SK-N-MC (cell line): ENCODE data around the gene HDLBP.

Experiments
- EZH2 ChIP-seq: fragments of 200-600 bp; sonication (generic); IDR thresholded peaks from one replicate; pipeline ENCODE4 v1.6.1; 2017; ENCODE audit warnings: antibody characterized with exemption
- POLR2AphosphoS5 ChIP-seq: IDR thresholded peaks from 2 replicates; pipeline ENCODE4 v1.6.1; 2012; ENCODE audit warnings: mild to moderate bottlenecking, low read depth, low read length, borderline replicate concordance

DNA sequence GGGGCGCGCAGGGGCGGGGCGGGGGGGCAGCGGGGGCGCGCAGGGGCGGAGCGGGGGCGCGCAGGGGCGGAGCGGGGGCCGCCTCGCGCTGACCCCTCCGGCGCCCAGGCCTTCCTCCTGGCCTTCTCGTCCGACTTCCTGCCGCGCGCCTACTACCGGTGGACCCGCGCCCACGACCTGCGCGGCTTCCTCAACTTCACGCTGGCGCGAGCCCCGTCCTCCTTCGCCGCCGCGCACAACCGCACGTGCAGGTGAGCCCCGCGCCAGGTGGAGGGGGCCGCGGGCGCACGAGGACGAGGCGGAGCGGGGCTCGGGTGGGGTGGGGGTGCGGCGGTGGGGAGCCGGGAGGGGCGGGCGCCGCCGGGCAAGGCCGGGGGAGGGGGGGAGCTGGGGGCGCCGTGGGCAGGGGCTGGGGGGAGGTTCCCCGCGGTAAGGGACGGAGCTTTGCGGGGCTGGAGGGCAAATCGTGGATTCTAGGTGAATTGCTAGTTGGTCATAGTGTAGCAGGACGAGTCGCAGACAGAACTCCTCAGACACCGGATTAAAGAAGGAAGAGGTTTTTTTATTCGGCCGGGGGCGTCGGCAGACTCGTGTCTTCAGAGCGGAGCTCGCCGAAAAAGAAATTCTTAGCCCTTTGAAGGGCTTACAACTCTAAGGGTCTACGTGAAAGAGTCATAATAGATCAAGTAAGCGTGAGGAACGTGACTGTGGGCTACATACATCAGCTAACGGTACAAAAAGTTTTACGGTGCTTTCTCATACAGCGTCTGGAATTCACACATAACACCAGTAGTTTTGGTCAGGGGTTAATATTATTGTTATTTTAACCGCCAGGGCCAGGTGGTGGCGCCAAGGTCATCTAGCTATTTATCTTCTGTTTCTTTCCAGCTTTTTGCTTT lies 97.1 kb downstream of the HDLBP start:
- TF ChIP-seq POLR2AphosphoS5 = no peak
- TF ChIP-seq EZH2 = no peak
